ENCODE data around the gene HIVEP3.

DNA sequence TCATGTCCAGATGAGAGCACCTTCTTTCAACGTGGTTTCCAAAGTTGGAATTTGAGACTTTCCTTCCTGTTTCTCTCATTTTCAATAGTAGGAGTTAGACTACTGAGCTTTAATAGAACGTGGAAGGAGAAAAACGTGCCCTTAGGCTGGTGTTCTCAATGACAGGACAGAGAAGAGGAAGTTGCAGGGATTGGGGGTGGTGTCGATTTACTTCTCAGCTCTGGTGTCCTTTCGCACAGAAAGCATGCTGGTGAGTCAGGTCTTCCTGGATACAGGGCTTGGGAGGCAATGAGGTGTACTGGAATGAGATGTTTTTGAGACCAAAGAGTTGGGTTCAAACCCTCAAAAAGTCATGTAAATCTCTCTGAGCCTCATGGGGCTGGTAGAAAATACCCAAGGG, 67.1 kb downstream of the HIVEP3 start:
- TF ChIP-seq, protein P1, sequence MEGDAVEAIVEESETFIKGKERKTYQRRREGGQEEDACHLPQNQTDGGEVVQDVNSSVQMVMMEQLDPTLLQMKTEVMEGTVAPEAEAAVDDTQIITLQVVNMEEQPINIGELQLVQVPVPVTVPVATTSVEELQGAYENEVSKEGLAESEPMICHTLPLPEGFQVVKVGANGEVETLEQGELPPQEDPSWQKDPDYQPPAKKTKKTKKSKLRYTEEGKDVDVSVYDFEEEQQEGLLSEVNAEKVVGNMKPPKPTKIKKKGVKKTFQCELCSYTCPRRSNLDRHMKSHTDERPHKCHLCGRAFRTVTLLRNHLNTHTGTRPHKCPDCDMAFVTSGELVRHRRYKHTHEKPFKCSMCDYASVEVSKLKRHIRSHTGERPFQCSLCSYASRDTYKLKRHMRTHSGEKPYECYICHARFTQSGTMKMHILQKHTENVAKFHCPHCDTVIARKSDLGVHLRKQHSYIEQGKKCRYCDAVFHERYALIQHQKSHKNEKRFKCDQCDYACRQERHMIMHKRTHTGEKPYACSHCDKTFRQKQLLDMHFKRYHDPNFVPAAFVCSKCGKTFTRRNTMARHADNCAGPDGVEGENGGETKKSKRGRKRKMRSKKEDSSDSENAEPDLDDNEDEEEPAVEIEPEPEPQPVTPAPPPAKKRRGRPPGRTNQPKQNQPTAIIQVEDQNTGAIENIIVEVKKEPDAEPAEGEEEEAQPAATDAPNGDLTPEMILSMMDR (optimal IDR thresholded peaks at IDR 0.05 in 1 of 3, IDR thresholded peaks at IDR 0.05 in 1 of 3, conservative IDR thresholded peaks at IDR 0.05 in 1 of 3; ENCODE audit: extremely low read depth in 1 of 3, insufficient read depth in 2 of 3, low read length in 3 of 3), result no peak
- TF ChIP-seq EZH2 (IDR thresholded peaks at IDR 0.05; ENCODE audit: low read length), result no peak

Measured in keratinocyte (primary cell).